HepG2 (cell line): ENCODE data around the gene PLD3. TPM values are rescaled to one million over a fixed set of nuclear protein-coding genes. Genes with fewer than 3 reads are reported as not detected.

Source experiments
- ATRX ChIP-seq: sonication (generic); formaldehyde crosslinking; IDR thresholded peaks from 2 replicates; pipeline ENCODE4 v1.4.0; 2020; ENCODE audit warnings: missing genetic modification reagents, borderline replicate concordance
- CBX5 ChIP-seq: sonication (generic); formaldehyde crosslinking; IDR thresholded peaks from 2 replicates; pipeline ENCODE4 v1.4.0; 2020; ENCODE audit warnings: missing genetic modification reagents, borderline replicate concordance
- DPF2 ChIP-seq: sonication (generic); formaldehyde crosslinking; IDR thresholded peaks from 2 replicates; pipeline ENCODE4 v1.4.0; 2020; ENCODE audit warnings: mild to moderate bottlenecking, low read depth, missing genetic modification reagents, borderline replicate concordance
- ETV5 ChIP-seq: IDR thresholded peaks from 2 replicates; pipeline ENCODE4 v1.6.1; 2018; ENCODE audit warnings: missing biosample characterization, missing genetic modification reagents, inconsistent platforms, borderline replicate concordance
- IRX3 ChIP-seq: sonication (generic); formaldehyde crosslinking; IDR thresholded peaks from 2 replicates; pipeline ENCODE4 v1.8.1; 2023; ENCODE audit warnings: mild to moderate bottlenecking, low read depth, missing genetic modification reagents, borderline replicate concordance
- KMT2B ChIP-seq: IDR thresholded peaks from 2 replicates; pipeline ENCODE4 v1.6.1; 2016; ENCODE audit warnings: missing genetic modification reagents, missing compliant biosample characterization
- NPAS2 ChIP-seq: sonication (generic); formaldehyde crosslinking; IDR thresholded peaks from 2 replicates; pipeline ENCODE4 v1.8.0; 2022; ENCODE audit warnings: mild to moderate bottlenecking, missing genetic modification reagents, borderline replicate concordance
- PAF1 ChIP-seq: IDR thresholded peaks from 2 replicates; pipeline ENCODE4 v1.6.1; 2016; ENCODE audit warnings: missing genetic modification reagents, missing compliant biosample characterization
- PBX3 ChIP-seq: sonication (generic); formaldehyde crosslinking; IDR thresholded peaks from 2 replicates; pipeline ENCODE4 v1.8.1; 2023; ENCODE audit warnings: missing genetic modification reagents, inconsistent platforms, borderline replicate concordance
- SKI ChIP-seq: fragments of 450-650 bp; IDR thresholded peaks from one replicate; pipeline ENCODE4 v1.6.1; 2018; ENCODE audit warnings: mild to moderate bottlenecking; ENCODE audit not compliant: partially characterized antibody
- ZNF430 ChIP-seq: sonication (generic); formaldehyde crosslinking; IDR thresholded peaks from 2 replicates; pipeline ENCODE4 v1.9.0; 2021; ENCODE audit warnings: mild to moderate bottlenecking, missing genetic modification reagents
- ZNF547 ChIP-seq: sonication (generic); formaldehyde crosslinking; IDR thresholded peaks from 2 replicates; pipeline ENCODE4 v1.5.1; 2020; ENCODE audit warnings: mild to moderate bottlenecking, missing genetic modification reagents
- ZNF597 ChIP-seq: sonication (generic); formaldehyde crosslinking; IDR thresholded peaks from 2 replicates; pipeline ENCODE4 v1.5.0; 2020; ENCODE audit warnings: missing genetic modification reagents
- ZNF766 ChIP-seq: sonication (generic); formaldehyde crosslinking; IDR thresholded peaks from 2 replicates; pipeline ENCODE4 v1.5.0; 2020; ENCODE audit warnings: missing genetic modification reagents, borderline replicate concordance
- ZNF768 ChIP-seq: sonication (generic); formaldehyde crosslinking; IDR thresholded peaks from 2 replicates; pipeline ENCODE4 v1.4.0; 2020; ENCODE audit warnings: missing genetic modification reagents
- polyA plus RNA-seq, 8 experiments: library from polyadenylated mRNA; depleted of rRNA in 3 of 8; stranded (reverse) in 7 of 8; unstranded in 1 of 8; fragments of >200 nt; fragmentation: Illumina TruSeq in 4 of 8; extraction: Trizol in 4 of 8; gene quantifications; 2 replicates each; pipeline versions ENCODE4 v1.2.1 to v1.2.3, GENCODE V29; 2011 to 2016; ENCODE audit warnings: low read depth in 4 of 8, missing spikeins in 1 of 8, mixed read lengths in 1 of 8; ENCODE audit not compliant: insufficient read depth in 1 of 8
- total RNA-seq, 5 experiments: library from RNA; depleted of rRNA; stranded (reverse); fragments of >200 nt; fragmentation: Illumina TruSeq; extraction: Trizol; gene quantifications; 2 replicates each; pipeline ENCODE4 v1.2.3, GENCODE V29; 2016; ENCODE audit warnings: low read depth in 1 of 5
- TF ChIP-seq, protein P1 (sequence below): sonication (generic); formaldehyde crosslinking; IDR thresholded peaks from 2 replicates; pipeline ENCODE4 v1.5.1; 2020; ENCODE audit warnings: mild to moderate bottlenecking, missing genetic modification reagents, moderate library complexity
- TF ChIP-seq, protein P2 (sequence below): sonication (generic); formaldehyde crosslinking; IDR thresholded peaks from 2 replicates; pipeline ENCODE4 v1.9.0; 2022; ENCODE audit warnings: low read depth, missing genetic modification reagents
- TF ChIP-seq, protein P3 (sequence below): sonication (generic); formaldehyde crosslinking; IDR thresholded peaks from 2 replicates; pipeline ENCODE4 v1.4.0; 2020; ENCODE audit warnings: missing genetic modification reagents

Gene PLD3
- total and polyA plus RNA-seq, 2 of the 13 experiments (the other 11 are each of a cell fraction or from before 2014, with no cell fraction given), result 45.7 to 164 TPM

DNA sequence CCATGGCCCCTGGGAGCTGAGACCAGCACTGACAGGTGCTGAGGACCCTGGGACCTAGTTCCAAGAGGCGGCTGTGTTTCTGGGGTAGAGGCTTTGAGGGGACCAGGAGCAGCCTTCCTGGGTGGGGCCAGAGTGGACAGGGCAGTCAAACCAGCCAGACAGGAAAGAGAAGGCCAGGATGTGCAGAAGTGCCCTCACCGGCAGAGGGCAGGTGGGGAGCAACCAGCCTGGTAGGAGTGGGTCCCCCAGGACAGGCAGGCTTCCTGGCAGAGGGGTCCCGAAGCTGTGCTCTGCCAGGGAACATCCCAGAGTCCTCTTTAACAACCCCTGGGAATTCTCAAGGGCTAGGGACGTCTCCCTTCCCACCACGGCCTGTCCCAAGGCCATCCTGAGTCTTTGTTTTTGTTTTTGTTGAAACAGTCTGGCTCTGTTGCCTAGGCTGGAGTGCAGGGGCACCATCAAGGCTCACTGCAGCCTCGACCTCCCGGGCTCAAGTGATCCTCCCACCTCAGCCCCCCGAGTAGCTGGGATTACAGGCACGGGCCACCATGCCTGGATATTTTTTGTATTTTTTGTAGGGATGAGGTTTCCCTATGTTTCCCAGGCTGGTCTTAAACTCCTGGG is 44.5 kb downstream of the PLD3 start (continued):
- TF ChIP-seq, protein P1, sequence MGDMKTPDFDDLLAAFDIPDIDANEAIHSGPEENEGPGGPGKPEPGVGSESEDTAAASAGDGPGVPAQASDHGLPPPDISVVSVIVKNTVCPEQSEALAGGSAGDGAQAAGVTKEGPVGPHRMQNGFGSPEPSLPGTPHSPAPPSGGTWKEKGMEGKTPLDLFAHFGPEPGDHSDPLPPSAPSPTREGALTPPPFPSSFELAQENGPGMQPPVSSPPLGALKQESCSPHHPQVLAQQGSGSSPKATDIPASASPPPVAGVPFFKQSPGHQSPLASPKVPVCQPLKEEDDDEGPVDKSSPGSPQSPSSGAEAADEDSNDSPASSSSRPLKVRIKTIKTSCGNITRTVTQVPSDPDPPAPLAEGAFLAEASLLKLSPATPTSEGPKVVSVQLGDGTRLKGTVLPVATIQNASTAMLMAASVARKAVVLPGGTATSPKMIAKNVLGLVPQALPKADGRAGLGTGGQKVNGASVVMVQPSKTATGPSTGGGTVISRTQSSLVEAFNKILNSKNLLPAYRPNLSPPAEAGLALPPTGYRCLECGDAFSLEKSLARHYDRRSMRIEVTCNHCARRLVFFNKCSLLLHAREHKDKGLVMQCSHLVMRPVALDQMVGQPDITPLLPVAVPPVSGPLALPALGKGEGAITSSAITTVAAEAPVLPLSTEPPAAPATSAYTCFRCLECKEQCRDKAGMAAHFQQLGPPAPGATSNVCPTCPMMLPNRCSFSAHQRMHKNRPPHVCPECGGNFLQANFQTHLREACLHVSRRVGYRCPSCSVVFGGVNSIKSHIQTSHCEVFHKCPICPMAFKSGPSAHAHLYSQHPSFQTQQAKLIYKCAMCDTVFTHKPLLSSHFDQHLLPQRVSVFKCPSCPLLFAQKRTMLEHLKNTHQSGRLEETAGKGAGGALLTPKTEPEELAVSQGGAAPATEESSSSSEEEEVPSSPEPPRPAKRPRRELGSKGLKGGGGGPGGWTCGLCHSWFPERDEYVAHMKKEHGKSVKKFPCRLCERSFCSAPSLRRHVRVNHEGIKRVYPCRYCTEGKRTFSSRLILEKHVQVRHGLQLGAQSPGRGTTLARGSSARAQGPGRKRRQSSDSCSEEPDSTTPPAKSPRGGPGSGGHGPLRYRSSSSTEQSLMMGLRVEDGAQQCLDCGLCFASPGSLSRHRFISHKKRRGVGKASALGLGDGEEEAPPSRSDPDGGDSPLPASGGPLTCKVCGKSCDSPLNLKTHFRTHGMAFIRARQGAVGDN (CRISPR knock-in tag), result no peak; the same call in 1 of the 2 replicates
- TF ChIP-seq DPF2 (CRISPR knock-in tag) (no peak), ZNF547 (CRISPR knock-in tag) (no peak), ZNF768 (no peak), PBX3 (CRISPR knock-in tag) (no peak), ZNF597 (CRISPR knock-in tag) (no peak), SKI (no peak), ZNF766 (no peak), ATRX (CRISPR knock-in tag) (no peak), NPAS2 (CRISPR knock-in tag) (no peak), ETV5 (0 out of 2 replicates have a peak, but pooled peaks have one; percentile 20), ZNF430 (CRISPR knock-in tag) (no peak), PAF1 (CRISPR knock-in tag) (no peak), IRX3 (CRISPR knock-in tag) (no peak), CBX5 (CRISPR knock-in tag) (no peak), KMT2B (CRISPR knock-in tag) (no peak)
- TF ChIP-seq, protein P2, sequence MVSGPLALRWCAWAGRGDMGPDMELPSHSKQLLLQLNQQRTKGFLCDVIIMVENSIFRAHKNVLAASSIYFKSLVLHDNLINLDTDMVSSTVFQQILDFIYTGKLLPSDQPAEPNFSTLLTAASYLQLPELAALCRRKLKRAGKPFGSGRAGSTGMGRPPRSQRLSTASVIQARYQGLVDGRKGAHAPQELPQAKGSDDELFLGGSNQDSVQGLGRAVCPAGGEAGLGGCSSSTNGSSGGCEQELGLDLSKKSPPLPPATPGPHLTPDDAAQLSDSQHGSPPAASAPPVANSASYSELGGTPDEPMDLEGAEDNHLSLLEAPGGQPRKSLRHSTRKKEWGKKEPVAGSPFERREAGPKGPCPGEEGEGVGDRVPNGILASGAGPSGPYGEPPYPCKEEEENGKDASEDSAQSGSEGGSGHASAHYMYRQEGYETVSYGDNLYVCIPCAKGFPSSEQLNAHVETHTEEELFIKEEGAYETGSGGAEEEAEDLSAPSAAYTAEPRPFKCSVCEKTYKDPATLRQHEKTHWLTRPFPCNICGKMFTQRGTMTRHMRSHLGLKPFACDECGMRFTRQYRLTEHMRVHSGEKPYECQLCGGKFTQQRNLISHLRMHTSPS (CRISPR knock-in tag), result no peak
- TF ChIP-seq, protein P3, sequence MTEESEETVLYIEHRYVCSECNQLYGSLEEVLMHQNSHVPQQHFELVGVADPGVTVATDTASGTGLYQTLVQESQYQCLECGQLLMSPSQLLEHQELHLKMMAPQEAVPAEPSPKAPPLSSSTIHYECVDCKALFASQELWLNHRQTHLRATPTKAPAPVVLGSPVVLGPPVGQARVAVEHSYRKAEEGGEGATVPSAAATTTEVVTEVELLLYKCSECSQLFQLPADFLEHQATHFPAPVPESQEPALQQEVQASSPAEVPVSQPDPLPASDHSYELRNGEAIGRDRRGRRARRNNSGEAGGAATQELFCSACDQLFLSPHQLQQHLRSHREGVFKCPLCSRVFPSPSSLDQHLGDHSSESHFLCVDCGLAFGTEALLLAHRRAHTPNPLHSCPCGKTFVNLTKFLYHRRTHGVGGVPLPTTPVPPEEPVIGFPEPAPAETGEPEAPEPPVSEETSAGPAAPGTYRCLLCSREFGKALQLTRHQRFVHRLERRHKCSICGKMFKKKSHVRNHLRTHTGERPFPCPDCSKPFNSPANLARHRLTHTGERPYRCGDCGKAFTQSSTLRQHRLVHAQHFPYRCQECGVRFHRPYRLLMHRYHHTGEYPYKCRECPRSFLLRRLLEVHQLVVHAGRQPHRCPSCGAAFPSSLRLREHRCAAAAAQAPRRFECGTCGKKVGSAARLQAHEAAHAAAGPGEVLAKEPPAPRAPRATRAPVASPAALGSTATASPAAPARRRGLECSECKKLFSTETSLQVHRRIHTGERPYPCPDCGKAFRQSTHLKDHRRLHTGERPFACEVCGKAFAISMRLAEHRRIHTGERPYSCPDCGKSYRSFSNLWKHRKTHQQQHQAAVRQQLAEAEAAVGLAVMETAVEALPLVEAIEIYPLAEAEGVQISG (CRISPR knock-in tag), result no peak
